NT2/D1 (cell line): ENCODE results near the gene CAPN3.

Experiments
- DNase-seq: peaks from one replicate; pipeline ENCODE4 v3.0.0-alpha.2; 2011; ENCODE audit warnings: low read depth, low spot score
- H3K27me3 ChIP-seq: 2 replicates; pipeline ENCODE4 v1.6.0; 2011; ENCODE audit warnings: mild to moderate bottlenecking; ENCODE audit not compliant: insufficient read length, insufficient read depth
- H3K36me3 ChIP-seq: 2 replicates; pipeline ENCODE4 v1.6.1; 2011; ENCODE audit warnings: mild to moderate bottlenecking, low read length, mixed read lengths; ENCODE audit not compliant: insufficient read depth, insufficient read length
- H3K4me1 ChIP-seq: 2 replicates; pipeline ENCODE4 v1.5.1; 2011; ENCODE audit not compliant: insufficient read depth, insufficient read length
- H3K4me3 ChIP-seq: 2 replicates; pipeline ENCODE4 v1.5.1; 2011; ENCODE audit warnings: low read depth; ENCODE audit not compliant: insufficient read length
- H3K9ac ChIP-seq: 2 replicates; pipeline ENCODE4 v1.6.0; 2011; ENCODE audit warnings: low read depth; ENCODE audit not compliant: insufficient read length
- H3K9me3 ChIP-seq: 2 replicates; pipeline ENCODE4 v1.5.1; 2011; ENCODE audit warnings: mild to moderate bottlenecking, low read length; ENCODE audit not compliant: insufficient read depth
- SUZ12 ChIP-seq: IDR thresholded peaks from 2 replicates; pipeline ENCODE4 v1.6.1; 2011; ENCODE audit not compliant: insufficient read length, insufficient read depth; ENCODE audit errors: extremely low read depth
- YY1 ChIP-seq: IDR thresholded peaks from 2 replicates; pipeline ENCODE4 v1.6.1; 2011; ENCODE audit not compliant: insufficient read length, insufficient read depth
- ZNF274 ChIP-seq: IDR thresholded peaks from 2 replicates; pipeline ENCODE4 v1.6.1; 2011; ENCODE audit warnings: mild to moderate bottlenecking, low read depth, low read length

Gene CAPN3

GRCh38 chr15:42456971-42457370 is 97.7 kb downstream of the CAPN3 start:
- H3K9ac ChIP-seq, result no peak overlapping the region
- H3K4me3 ChIP-seq, result no peak overlapping the region
- no peak for DNase-seq
- no peaks in the 10 kb centered on the region for H3K36me3 ChIP-seq
- H3K4me1 ChIP-seq, result no peaks in the 10 kb centered on the region
- no peak for TF ChIP-seq ZNF274
- TF ChIP-seq YY1, result no peak
- TF ChIP-seq SUZ12, result no peak
- no peaks in the 10 kb centered on the region for H3K27me3 ChIP-seq
- H3K9me3 ChIP-seq, result no peaks in the 10 kb centered on the region

- Histone ChIP-seq H3K4me3 (no peak overlapping the region), H3K36me3 (peaks cover 2% of the 10 kb centered on the region), H3K4me1 (no peaks in the 10 kb centered on the region), H3K27me3 (no peaks in the 10 kb centered on the region), H3K9me3 (no peaks in the 10 kb centered on the region), H3K9ac (no peak overlapping the region)
- no peak for TF ChIP-seq ZNF274
- TF ChIP-seq SUZ12, result no peak
- TF ChIP-seq YY1, result no peak
- peak; percentile 76 for DNase-seq
Measured at GRCh38 chr15:42457445-42458442, 98.4 kb downstream of the CAPN3 start.

GRCh38 chr15:42461261-42461660 is 102.0 kb downstream of the CAPN3 start:
- peaks cover 11% of the 10 kb centered on the region for H3K36me3 ChIP-seq
- H3K4me3 ChIP-seq, result no peak overlapping the region
- DNase-seq, result no peak
- TF ChIP-seq YY1 (no peak), SUZ12 (no peak), ZNF274 (no peak)
- H3K9ac ChIP-seq, result no peak overlapping the region
- H3K27me3 ChIP-seq, result no peaks in the 10 kb centered on the region
- H3K4me1 ChIP-seq, result no peaks in the 10 kb centered on the region
- H3K9me3 ChIP-seq, result no peaks in the 10 kb centered on the region
